GM23248 (cell line): Measurements from ENCODE around the gene P3H3.

Source experiments
- EZH2 ChIP-seq: fragments of 200-600 bp; sonication (generic); IDR thresholded peaks from 2 replicates; pipeline ENCODE4 v1.6.1; 2018; ENCODE audit warnings: antibody characterized with exemption, mild to moderate bottlenecking; ENCODE audit not compliant: insufficient read depth, poor library complexity, severe bottlenecking
- EZH2phosphoT487 ChIP-seq: fragments of 200-600 bp; sonication (generic); IDR thresholded peaks from 2 replicates; pipeline ENCODE4 v1.6.1; 2018; ENCODE audit warnings: antibody characterized with exemption, moderate library complexity, mild to moderate bottlenecking, low read depth; ENCODE audit not compliant: insufficient read depth

DNA sequence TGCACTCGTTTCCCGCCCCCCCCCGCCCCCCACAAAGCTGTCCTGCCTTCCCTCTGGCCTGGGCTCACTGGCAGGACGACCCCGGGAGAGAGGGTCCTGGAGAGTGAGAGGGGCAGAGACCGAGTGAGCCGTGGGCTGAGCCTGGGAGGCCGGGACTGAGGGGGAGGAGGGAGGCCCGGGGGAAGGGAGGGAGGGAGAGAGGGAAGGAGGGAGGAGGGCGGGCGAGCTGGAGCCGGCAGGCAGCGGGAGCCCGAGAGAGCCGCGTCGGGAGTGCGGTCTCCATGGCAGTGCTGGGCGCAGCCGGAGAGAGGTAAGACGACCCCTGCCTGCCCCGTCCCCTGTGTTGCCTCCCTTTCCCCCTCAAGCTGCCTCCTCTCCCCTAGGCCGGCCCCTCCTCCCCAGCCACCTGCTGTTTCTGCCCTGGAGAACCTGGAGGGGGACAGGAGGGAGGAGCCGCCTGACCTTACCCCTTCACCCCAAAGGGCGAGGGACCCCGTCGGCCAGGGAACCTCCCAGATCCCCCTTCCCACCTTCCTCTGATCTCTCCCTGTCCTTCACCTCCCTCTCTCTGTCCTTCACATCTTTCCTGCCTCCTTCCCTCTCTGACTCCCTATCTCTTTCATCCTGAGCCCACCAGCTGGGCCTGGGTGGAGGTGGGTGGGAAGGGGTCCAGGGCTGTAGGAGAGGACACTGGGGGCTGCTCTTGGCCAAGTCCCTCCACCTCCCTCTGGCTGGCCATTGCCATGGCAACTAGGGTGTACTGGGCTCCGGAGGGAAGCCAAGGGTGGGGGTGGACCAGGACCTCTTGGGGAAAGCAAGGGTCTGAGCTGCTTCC lies 6.4 kb upstream of the P3H3 start, which contains the start of gene GPR162:
- TF ChIP-seq EZH2: no peak
- TF ChIP-seq EZH2phosphoT487: no peak
